ENCODE data around the gene ENHO.

GRCh38 chr9:34496149-34496712 is 26.6 kb downstream of the ENHO start:
- TF ChIP-seq EZH2 (IDR thresholded peaks at IDR 0.05; ENCODE audit: insufficient read depth, poor library complexity, severe bottlenecking), result no peak
- no peak for TF ChIP-seq EZH2phosphoT487 (IDR thresholded peaks at IDR 0.05; ENCODE audit: insufficient read depth, low read depth)

All from GM23248 (cell line).